D341Med (cell line): ENCODE results near the gene MICAL3.
"Not testable (repeated sequence)": the region's sequence is repeated elsewhere in the genome, so short reads cannot be mapped to it uniquely, and the experiment has no call there.

ENCODE experiments used
- DNase-seq: peaks from one replicate; pipeline ENCODE4 v3.0.0; 2012; ENCODE audit warnings: low spot score

MICAL3 gene

GRCh38 chr22:18059094-18059417 is 34.7 kb upstream of the MICAL3 start:
- no peak for DNase-seq

- no peak for DNase-seq
Measured at GRCh38 chr22:18058371-18059093, 34.2 kb upstream of the MICAL3 start.

GRCh38 chr22:18057568-18058209 is 33.3 kb upstream of the MICAL3 start:
- DNase-seq, result no peak

- no peak for DNase-seq
Measured at GRCh38 chr22:18056807-18057474, 32.6 kb upstream of the MICAL3 start.

- DNase-seq, result no peak
Measured at GRCh38 chr22:18056161-18056666, 31.9 kb upstream of the MICAL3 start.

- DNase-seq, result no peak
Measured at GRCh38 chr22:18055619-18056160, 31.3 kb upstream of the MICAL3 start.

GRCh38 chr22:18053216-18053946 is 29.0 kb upstream of the MICAL3 start:
- not testable (repeated sequence) for DNase-seq

GRCh38 chr22:18051113-18051512 is 26.8 kb upstream of the MICAL3 start:
- not testable (repeated sequence) for DNase-seq

GRCh38 chr22:18050065-18050464 is 25.7 kb upstream of the MICAL3 start:
- DNase-seq, result no peak

- no peak for DNase-seq
Measured at GRCh38 chr22:18048441-18048898, 24.1 kb upstream of the MICAL3 start.

- no peak for DNase-seq
Measured at GRCh38 chr22:18048041-18048440, 23.7 kb upstream of the MICAL3 start.

- no peak for DNase-seq
Measured at GRCh38 chr22:18045794-18046193, 21.4 kb upstream of the MICAL3 start.

- no peak for DNase-seq
Measured at GRCh38 chr22:18044548-18045271, 20.3 kb upstream of the MICAL3 start.

- DNase-seq, result no peak
Measured at GRCh38 chr22:18042685-18043084, 18.3 kb upstream of the MICAL3 start.

- not testable (repeated sequence) for DNase-seq
Measured at GRCh38 chr22:18040898-18041297, 16.5 kb upstream of the MICAL3 start.

GRCh38 chr22:18035751-18036150 is 11.4 kb upstream of the MICAL3 start:
- no peak for DNase-seq

GRCh38 chr22:18034076-18034475 is 9.7 kb upstream of the MICAL3 start:
- no peak for DNase-seq

- no peak for DNase-seq
Measured at GRCh38 chr22:18033204-18033998, 9.0 kb upstream of the MICAL3 start.

GRCh38 chr22:18032455-18033101 is 8.2 kb upstream of the MICAL3 start:
- DNase-seq, result no peak
